GM12892 (cell line): ENCODE measurements around the gene EXD3.
"Not testable (repeated sequence)": the region's sequence is repeated elsewhere in the genome, so short reads cannot be mapped to it uniquely, and the experiment has no call there.

ENCODE experiments used
- DNase-seq: peaks from one replicate; pipeline ENCODE4 v3.0.0; 2011; ENCODE audit not compliant: insufficient read length
- FAIRE-seq: peaks from 2 replicates; lab custom pipeline; 2011; peaks lifted over from hg19 to GRCh38; lab: Jason Lieb, UNC
- POLR2A ChIP-seq: IDR thresholded peaks from 2 replicates; pipeline ENCODE4 v1.6.1; 2011; ENCODE audit warnings: low read depth, low read length, control low read depth
- POLR2AphosphoS5 ChIP-seq: IDR thresholded peaks from 2 replicates; pipeline ENCODE4 v1.6.1; 2011; ENCODE audit warnings: low read depth, low read length, control low read depth
- TAF1 ChIP-seq: IDR thresholded peaks from 2 replicates; pipeline ENCODE4 v1.6.1; 2011; ENCODE audit warnings: low read depth, mild to moderate bottlenecking, control low read depth, low read length, borderline replicate concordance

EXD3 gene

DNA sequence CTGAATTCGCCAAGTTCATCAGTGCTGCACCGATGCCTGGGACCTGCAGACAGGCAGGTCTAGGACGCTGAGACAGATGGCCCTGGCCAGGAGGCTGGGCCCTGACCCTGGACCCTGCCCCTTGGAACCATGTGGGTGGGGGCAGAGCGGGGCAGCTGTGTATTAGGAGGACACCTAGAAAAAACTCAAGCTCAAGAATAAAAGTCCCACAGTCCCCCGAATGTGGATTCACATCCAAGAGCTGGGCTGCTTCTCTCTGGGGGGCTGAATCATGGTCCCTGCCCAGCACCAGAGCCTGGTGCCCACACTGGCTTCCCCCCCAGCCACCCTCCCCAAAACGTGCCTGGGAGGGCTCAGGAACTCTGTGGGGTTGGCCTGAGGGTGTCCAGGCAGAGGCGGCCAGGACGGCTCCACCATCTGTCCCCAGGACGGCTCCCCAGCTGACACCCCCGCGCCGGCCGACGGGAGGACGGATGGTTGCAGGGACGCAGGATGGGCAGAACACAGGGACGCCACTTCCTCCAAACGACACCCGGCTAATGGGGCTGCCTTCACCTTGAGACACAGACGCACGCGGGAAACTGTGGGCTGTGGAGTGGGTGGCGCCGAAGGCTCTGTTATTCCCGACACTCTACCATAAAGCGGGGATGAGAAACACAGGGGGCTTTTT, 34.9 kb downstream of the EXD3 start:
- FAIRE-seq (no peak), DNase-seq (no peak)
- TF ChIP-seq POLR2A: no peak
- TF ChIP-seq TAF1: no peak
- TF ChIP-seq POLR2AphosphoS5: no peak

DNA sequence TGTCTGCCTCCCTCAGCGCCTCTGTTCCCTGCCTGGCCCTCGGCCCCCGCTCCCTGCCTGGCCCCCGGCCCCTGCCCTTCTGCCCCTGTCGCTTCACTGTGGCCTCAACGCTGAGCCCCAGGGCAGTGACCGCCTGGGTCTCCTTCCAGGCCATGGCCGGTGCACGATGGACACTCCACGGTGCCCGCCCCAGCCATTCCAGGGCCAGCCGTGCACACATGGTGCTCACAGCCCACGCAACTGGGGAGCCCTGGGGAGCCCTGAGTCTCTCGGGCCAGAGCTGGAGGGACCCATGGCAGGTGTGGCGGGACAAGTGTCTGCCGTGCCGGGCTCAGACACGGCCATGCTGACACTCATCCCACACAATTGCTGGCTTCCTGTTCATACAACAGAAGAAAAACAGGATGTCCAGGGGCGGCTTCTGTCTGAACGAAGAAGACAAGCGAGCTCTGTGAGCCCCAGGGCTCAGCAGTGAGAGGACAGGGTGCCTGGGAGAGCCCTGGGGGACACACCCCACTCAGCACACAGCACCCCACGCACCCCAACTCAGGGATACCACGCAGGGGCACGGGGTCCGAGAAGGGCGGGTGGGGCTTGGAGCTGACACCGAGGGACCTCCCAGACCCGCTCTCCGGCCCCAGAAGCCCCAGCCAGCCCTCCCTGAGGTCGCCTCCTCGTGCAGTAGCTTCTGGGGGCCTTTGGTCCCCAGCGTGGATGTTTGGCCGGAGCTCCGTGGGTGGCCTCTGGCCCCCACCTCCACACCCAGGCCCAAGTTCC, 35.7 kb downstream of the EXD3 start:
- TF ChIP-seq POLR2A: no peak
- no peak for TF ChIP-seq TAF1
- no peak for TF ChIP-seq POLR2AphosphoS5
- no peak for DNase-seq
- FAIRE-seq: no peak

- not testable (repeated sequence) for FAIRE-seq
Observed at GRCh38 chr9:137386507-137387113, 36.4 kb downstream of the EXD3 start.

GRCh38 chr9:137385061-137385655, 37.8 kb downstream of the EXD3 start:
- FAIRE-seq (no peak), DNase-seq (no peak)
- no peak for TF ChIP-seq POLR2AphosphoS5
- TF ChIP-seq POLR2A: no peak
- TF ChIP-seq TAF1: no peak

More at GRCh38 chr9:137386507-137387113, 36.4 kb downstream of the EXD3 start:
- DNase-seq: not testable (repeated sequence)

DNA sequence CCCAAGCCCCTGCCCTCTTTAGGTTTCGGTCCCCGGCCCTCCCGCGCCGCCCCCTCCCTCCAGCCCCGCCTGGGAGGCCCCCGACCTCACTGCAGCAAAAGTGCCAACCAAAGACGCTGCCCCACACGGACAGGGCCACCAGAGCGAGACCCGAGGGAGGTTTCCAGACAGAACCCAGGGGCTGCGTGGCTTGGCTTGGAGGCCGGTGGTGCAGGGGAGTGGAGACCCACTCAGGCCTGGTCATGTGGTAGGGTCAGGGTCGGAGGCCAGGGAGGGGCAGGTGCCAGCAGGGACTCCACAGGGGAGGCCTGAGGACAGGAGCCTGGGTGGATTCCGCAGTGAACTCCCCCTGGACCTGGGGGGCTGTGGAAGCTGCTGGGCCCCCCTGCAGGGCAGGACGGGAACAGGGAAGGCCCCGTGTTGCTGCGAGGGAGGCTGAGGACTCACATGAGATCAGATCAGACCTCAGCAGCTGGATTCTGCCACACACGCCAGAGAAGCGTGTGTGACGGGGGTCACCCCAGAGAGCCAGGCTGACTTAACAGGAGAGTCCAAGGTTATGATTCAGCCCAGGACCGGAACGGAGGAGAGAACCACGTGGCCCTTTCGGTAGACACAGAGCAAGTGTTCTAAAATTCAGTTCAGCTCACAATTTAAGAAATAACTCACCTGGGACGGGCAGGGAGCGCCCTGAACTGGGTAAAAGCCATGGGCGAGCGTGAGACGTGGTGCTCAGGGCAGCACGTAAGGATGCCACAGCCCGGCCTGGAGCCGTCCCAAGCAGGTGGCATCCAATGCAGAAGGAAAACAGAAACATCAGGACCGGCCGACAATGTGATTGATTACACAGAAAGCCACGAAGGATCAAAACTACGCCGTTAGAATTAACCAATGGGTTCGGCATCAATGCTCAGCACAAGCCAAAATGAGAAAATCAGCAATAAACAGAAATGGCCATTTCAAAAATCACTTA, 38.9 kb downstream of the EXD3 start:
- no peak for DNase-seq
- TF ChIP-seq POLR2AphosphoS5 (no peak), TAF1 (no peak), POLR2A (no peak)
- no peak for FAIRE-seq

DNA sequence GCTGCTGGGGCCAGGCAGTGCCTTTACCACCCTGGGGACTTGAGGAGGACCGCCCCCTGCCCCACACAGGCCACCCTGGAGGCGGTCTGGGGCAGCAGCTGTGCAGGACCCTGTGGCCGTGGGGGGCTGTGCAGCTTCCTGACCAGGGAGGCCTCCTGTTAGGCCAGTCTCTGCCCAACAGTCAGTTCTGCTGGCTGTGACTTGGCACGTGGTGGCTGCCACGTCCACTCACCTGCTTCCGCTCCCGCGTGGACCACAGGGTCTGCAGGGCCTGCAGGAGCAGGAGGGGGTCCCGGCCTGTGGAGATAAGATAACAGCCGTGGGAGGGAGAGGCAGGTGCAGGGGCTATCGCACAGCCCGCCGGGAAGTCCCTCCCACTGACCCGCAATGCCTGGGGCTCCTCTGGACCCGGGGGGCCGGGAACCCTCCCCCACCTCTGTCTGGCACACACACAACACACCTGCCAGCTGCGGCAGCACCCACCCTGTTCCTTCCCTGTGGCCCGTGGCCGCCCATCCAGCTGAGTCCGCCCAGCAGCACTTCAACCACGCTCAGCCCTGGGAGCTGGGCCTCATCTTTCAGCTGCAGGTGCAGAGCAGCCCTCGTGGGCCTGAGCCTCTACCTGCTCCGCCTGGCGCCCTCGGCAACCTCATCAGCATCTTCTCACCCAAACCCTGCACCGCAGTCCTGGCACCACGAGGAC, 39.7 kb downstream of the EXD3 start:
- DNase-seq: no peak
- no peak for FAIRE-seq
- TF ChIP-seq POLR2A (no peak), TAF1 (no peak)

GRCh38 chr9:137382444-137383080, 40.4 kb downstream of the EXD3 start:
- FAIRE-seq (no peak), DNase-seq (no peak)
- no peak for TF ChIP-seq POLR2AphosphoS5
- TF ChIP-seq POLR2A: no peak
- no peak for TF ChIP-seq TAF1

- TF ChIP-seq POLR2A (no peak), POLR2AphosphoS5 (no peak), TAF1 (no peak)
- FAIRE-seq (no peak), DNase-seq (no peak)
Observed at GRCh38 chr9:137381501-137382443, 41.2 kb downstream of the EXD3 start.

- DNase-seq (no peak), FAIRE-seq (no peak)
- TF ChIP-seq TAF1: no peak
- no peak for TF ChIP-seq POLR2AphosphoS5
- no peak for TF ChIP-seq POLR2A
Observed at GRCh38 chr9:137380606-137381005, 42.4 kb downstream of the EXD3 start.
